CD4-positive, alpha-beta memory T cell (primary cell): Measurements from ENCODE around the gene ASIC4. TPM values are rescaled to one million over a fixed set of nuclear protein-coding genes. Genes with fewer than 3 reads are reported as not detected.

Experiments used
- CTCF ChIA-PET: fragments of 350-600 bp; sonication (Branson Sonifier 250); formaldehyde crosslinking; loops from one replicate; lab custom pipeline; 2021; ENCODE audit warnings: inconsistent platforms; ENCODE audit not compliant: partially characterized antibody; lab: Charles Lee
- POLR2A ChIA-PET: fragments of 350-600 bp; sonication (Branson Sonifier 250); formaldehyde crosslinking; loops from one replicate; lab custom pipeline; 2021; ENCODE audit not compliant: partially characterized antibody; lab: Charles Lee
- DNase-seq, 5 donors: peaks; one replicate each; pipeline versions ENCODE4 v3.0.0 to v3.0.0-alpha.2; 2020 to 2022; ENCODE audit warnings: mixed read lengths in 1 of 5
- H3K27ac ChIP-seq: one replicate; pipeline ENCODE4 v1.7.0; 2013; ENCODE audit warnings: low read depth, low read length
- H3K27me3 ChIP-seq: 2 replicates; pipeline ENCODE4 v1.7.0; 2013; ENCODE audit warnings: mild to moderate bottlenecking, low read length, moderate library complexity; ENCODE audit not compliant: insufficient read depth
- H3K36me3 ChIP-seq: 2 replicates; pipeline ENCODE4 v1.7.0; 2013; ENCODE audit warnings: mild to moderate bottlenecking, low read length, moderate library complexity; ENCODE audit not compliant: insufficient read depth
- H3K4me1 ChIP-seq: 2 replicates; pipeline ENCODE4 v1.7.0; 2013; ENCODE audit warnings: mild to moderate bottlenecking, low read length, moderate library complexity; ENCODE audit not compliant: insufficient read depth
- H3K4me3 ChIP-seq, 2 donors: one replicate each; pipeline ENCODE4 v1.7.0; 2013; ENCODE audit warnings: low read length in 2 of 2, mild to moderate bottlenecking in 1 of 2
- H3K9me3 ChIP-seq, 2 donors: one replicate each; pipeline ENCODE4 v1.7.0; 2013; ENCODE audit warnings: low read length in 2 of 2, control low read depth in 1 of 2; ENCODE audit not compliant: control insufficient read depth in 1 of 2
- H3K27ac Mint-ChIP-seq, 7 donors: one replicate each; pipeline ENCODE4 v1.8.0; 2020 to 2021; ENCODE audit warnings: mixed read lengths in 7 of 7, mild to moderate bottlenecking in 6 of 7, inconsistent platforms in 3 of 7, moderate library complexity in 3 of 7
- H3K27me3 Mint-ChIP-seq, 2 donors: one replicate each; pipeline ENCODE4 v1.8.0; 2020 to 2021; ENCODE audit warnings: mixed read lengths in 2 of 2
- H3K36me3 Mint-ChIP-seq, 2 donors: one replicate each; pipeline ENCODE4 v1.8.0; 2020 to 2021; ENCODE audit warnings: mixed read lengths in 2 of 2, inconsistent platforms in 1 of 2, mild to moderate bottlenecking in 1 of 2
- H3K4me1 Mint-ChIP-seq, 4 donors: one replicate each; pipeline ENCODE4 v1.8.0; 2020 to 2021; ENCODE audit warnings: mixed read lengths in 4 of 4, mild to moderate bottlenecking in 1 of 4
- H3K4me3 Mint-ChIP-seq, 8 donors: one replicate each; pipeline ENCODE4 v1.8.0; 2020 to 2021; ENCODE audit warnings: mixed read lengths in 8 of 8, mild to moderate bottlenecking in 7 of 8, moderate library complexity in 6 of 8, inconsistent platforms in 3 of 8
- H3K9me3 Mint-ChIP-seq, 8 donors: one replicate each; pipeline ENCODE4 v1.8.0; 2020 to 2021; ENCODE audit warnings: mixed read lengths in 8 of 8, mild to moderate bottlenecking in 5 of 8, inconsistent platforms in 3 of 8, moderate library complexity in 1 of 8
- intact Hi-C: fragments of 100-400 bp; cut with micrococcal nuclease; formaldehyde crosslinking; loops from one replicate; pipeline ENCODE4 v1.15.1; 2023
- polyA plus RNA-seq, 2 donors: library from polyadenylated mRNA; unstranded; fragments of 300-500 nt; fragmentation: Illumina TruSeq; gene quantifications; one replicate each; pipeline ENCODE4 v1.2.3, GENCODE V29; 2021
- total RNA-seq, 2 experiments: library from RNA; stranded (reverse); gene quantifications; one replicate each; pipeline ENCODE4 v1.2.3, GENCODE V29; 2021

ASIC4 gene
- total and polyA plus RNA-seq, 4 experiments from 2014 or later = 0.09 to 0.22 TPM; not detected in 2

DNA sequence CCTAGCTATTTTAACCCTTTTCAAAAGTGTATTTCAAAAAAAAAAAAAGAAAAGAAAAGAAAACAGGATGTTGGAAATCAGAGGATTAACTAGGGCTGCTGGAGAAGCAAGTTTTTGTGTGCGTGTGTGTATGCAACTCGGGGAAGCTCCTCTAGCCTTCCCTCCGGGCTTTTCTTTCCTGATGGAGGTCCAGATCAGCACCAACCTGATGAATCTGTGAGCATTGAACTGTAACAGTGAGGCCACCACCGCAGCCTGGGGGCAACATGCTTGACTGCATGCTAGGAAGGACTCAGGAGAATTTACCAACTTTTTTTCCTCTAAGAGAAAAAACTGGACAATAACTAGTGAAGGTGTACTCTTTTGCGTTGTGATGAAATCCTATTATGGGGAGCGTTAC lies 54.8 kb downstream of the ASIC4 start:
- ChIA-PET POLR2A (interaction anchor here (0.7 kb wide), 1 partner anchor 113 kb away, joined by 3 read pairs; no protein-coding TSS in a partner anchor), CTCF (interaction anchor here (0.8 kb wide), 1 partner anchor 9 kb away, joined by 4 read pairs; no protein-coding TSS in a partner anchor)
- H3K36me3 Mint-ChIP-seq = no peaks in the 10 kb centered on the region
- Histone ChIP-seq H3K27ac (no peak overlapping the region), H3K4me1 (peaks cover 3% of the 10 kb centered on the region), H3K27me3 (peaks cover 15% of the 10 kb centered on the region), H3K4me3 (no peak overlapping the region), H3K9me3 (no peaks in the 10 kb centered on the region), H3K36me3 (no peaks in the 10 kb centered on the region)
- no peak overlapping the region for H3K27ac Mint-ChIP-seq
- no peaks in the 10 kb centered on the region for H3K9me3 Mint-ChIP-seq
- DNase-seq = no peak
- H3K4me3 Mint-ChIP-seq = peak overlapping the region in 3 of 8 donors; percentile 5 to 35 (median 26)
- peaks cover 24 to 40% of the 10 kb centered on the region in 2 donors for H3K27me3 Mint-ChIP-seq
- H3K4me1 Mint-ChIP-seq = peaks cover 0 to 3% (median under 1%) of the 10 kb centered on the region in 4 donors
- intact Hi-C loops = no loop called here

DNA sequence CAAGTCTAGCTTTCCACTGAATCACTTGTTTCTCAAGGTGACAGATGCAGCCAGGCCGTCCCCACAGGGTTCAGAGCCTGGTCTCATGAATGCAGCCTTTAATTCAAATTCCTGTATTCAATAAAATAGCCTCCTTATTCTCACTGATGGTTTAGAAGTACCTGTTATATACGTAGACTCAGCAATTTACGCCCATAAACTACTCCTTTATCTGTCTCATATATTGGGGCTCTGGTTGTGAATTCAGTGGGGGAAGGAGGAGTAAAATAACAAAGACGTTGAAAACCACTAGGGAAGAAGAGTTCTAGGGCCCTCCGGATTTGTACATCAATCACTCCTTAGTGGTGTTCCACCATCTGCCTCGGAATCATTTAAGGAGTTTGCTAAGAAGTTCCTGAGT lies 55.4 kb downstream of the ASIC4 start:
- H3K27ac ChIP-seq = no peak overlapping the region
- no peak for DNase-seq
- Mint-ChIP-seq H3K4me1 (peaks cover 0 to 3% (median 0%) of the 10 kb centered on the region in 4 donors), H3K36me3 (no peaks in the 10 kb centered on the region), H3K27me3 (peaks cover 22 to 36% of the 10 kb centered on the region in 2 donors), H3K9me3 (no peaks in the 10 kb centered on the region), H3K27ac (no peak overlapping the region), H3K4me3 (peak overlapping the region in 5 of 8 donors; percentile 32 to 54 (median 44))
- no peaks in the 10 kb centered on the region for H3K9me3 ChIP-seq
- CTCF ChIA-PET = no interaction called here
- no peaks in the 10 kb centered on the region for H3K36me3 ChIP-seq
- peaks cover 15% of the 10 kb centered on the region for H3K27me3 ChIP-seq
- POLR2A ChIA-PET = no interaction called here
- H3K4me1 ChIP-seq = peaks cover 3% of the 10 kb centered on the region
- no peak overlapping the region for H3K4me3 ChIP-seq
- intact Hi-C loops = no loop called here

GRCh38 chr2:219570194-219570923 lies 56.1 kb downstream of the ASIC4 start:
- peak overlapping the region in 5 of 8 donors; percentile 27 to 63 (median 44) for H3K4me3 Mint-ChIP-seq
- H3K27ac ChIP-seq = no peak overlapping the region
- no peaks in the 10 kb centered on the region for H3K36me3 Mint-ChIP-seq
- ChIA-PET CTCF (interaction anchor here (1.5 to 3.9 kb wide), 2 partner anchors 8 to 10 kb away, joined by 5 to 19 read pairs; no protein-coding TSS in a partner anchor), POLR2A (interaction anchor here (0.7 to 1.1 kb wide), 3 partner anchors 19 to 27 kb away, joined by 3 to 4 read pairs (median 3); partner anchors contain the start of genes CHPF and STK11IP)
- peaks cover 24 to 42% of the 10 kb centered on the region in 2 donors for H3K27me3 Mint-ChIP-seq
- no peaks in the 10 kb centered on the region for H3K9me3 Mint-ChIP-seq
- DNase-seq = no peak
- no peaks in the 10 kb centered on the region for H3K9me3 ChIP-seq
- no peak overlapping the region for H3K27ac Mint-ChIP-seq
- H3K27me3 ChIP-seq = peaks cover 15% of the 10 kb centered on the region
- intact Hi-C loops = no loop called here
- peak overlapping the region in 1 of 2 donors; percentile 9 for H3K4me3 ChIP-seq
- H3K4me1 ChIP-seq = peaks cover 3% of the 10 kb centered on the region
- peaks cover 0 to 3% (median 0%) of the 10 kb centered on the region in 4 donors for H3K4me1 Mint-ChIP-seq
- no peaks in the 10 kb centered on the region for H3K36me3 ChIP-seq

DNA sequence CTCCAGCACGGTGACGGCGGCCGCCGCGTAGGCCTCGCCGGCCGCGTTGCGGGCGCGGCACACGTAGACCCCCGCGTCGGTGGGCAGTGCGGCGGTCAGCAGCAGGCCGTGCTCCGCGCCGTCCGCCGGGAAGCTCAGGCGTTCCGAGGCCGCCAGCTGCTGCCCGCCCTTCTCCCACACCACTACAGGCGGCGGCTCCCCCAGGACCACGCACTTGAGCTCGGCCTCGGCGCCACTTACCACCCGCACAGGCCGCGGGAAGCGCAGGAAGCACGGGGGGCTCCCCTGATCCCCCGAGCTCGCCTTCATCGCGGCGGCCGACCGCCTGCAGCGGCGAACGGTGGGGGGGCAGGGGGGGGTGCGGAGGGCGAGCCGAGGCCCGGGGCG lies 56.6 kb downstream of the ASIC4 start:
- CTCF ChIA-PET = interaction anchor here (1.5 to 3.9 kb wide), 2 partner anchors 8 to 10 kb away, joined by 5 to 19 read pairs; no protein-coding TSS in a partner anchor
- H3K4me3 ChIP-seq = peak overlapping the region in 1 of 2 donors; percentile 9
- H3K36me3 ChIP-seq = no peaks in the 10 kb centered on the region
- no peak for DNase-seq
- intact Hi-C loops = no loop called here
- Mint-ChIP-seq H3K9me3 (no peaks in the 10 kb centered on the region), H3K36me3 (no peaks in the 10 kb centered on the region), H3K4me1 (peaks cover 0 to 3% (median 0%) of the 10 kb centered on the region in 4 donors), H3K27ac (no peak overlapping the region), H3K27me3 (peaks cover 27 to 46% of the 10 kb centered on the region in 2 donors), H3K4me3 (no peak overlapping the region)
- H3K27ac ChIP-seq = no peak overlapping the region
- H3K27me3 ChIP-seq = peaks cover 15% of the 10 kb centered on the region
- peaks cover 3% of the 10 kb centered on the region for H3K4me1 ChIP-seq
- H3K9me3 ChIP-seq = no peaks in the 10 kb centered on the region
- POLR2A ChIA-PET = interaction anchor here (0.7 to 1.1 kb wide), 3 partner anchors 20 to 28 kb away, joined by 3 to 4 read pairs (median 3); partner anchors contain the start of genes CHPF and STK11IP

GRCh38 chr2:219571311-219572236 lies 57.3 kb downstream of the ASIC4 start, which contains the start of gene OBSL1:
OBSL1 (minus strand) TSS chr2:219571539; CDS start chr2:219571232, 307 bp downstream.
- no peak for DNase-seq
- peak within 1 kb of the TSS in 6 of 8 donors; percentile 1 to 68 (median 24) for H3K4me3 Mint-ChIP-seq
- H3K27me3 ChIP-seq = peaks cover 15% of the 10 kb centered on the region
- CTCF ChIA-PET = interaction anchor here (1.5 to 3.9 kb wide), 2 partner anchors 9 to 11 kb away, joined by 5 to 19 read pairs; no protein-coding TSS in a partner anchor
- peaks cover 0 to 3% (median 0%) of the 10 kb centered on the region in 4 donors for H3K4me1 Mint-ChIP-seq
- peak within 1 kb of the TSS in 1 of 2 donors; percentile 9 for H3K4me3 ChIP-seq
- no peaks in the 10 kb centered on the region for H3K36me3 Mint-ChIP-seq
- no peak within 1 kb of the TSS for H3K27ac ChIP-seq
- H3K4me1 ChIP-seq = peaks cover 3% of the 10 kb centered on the region
- H3K36me3 ChIP-seq = no peaks in the 10 kb centered on the region
- intact Hi-C loops = no loop called here
- POLR2A ChIA-PET = interaction anchor here (0.7 to 1.1 kb wide), 3 partner anchors 20 to 28 kb away, joined by 3 to 4 read pairs (median 3); partner anchors contain the start of genes CHPF and STK11IP
- H3K27me3 Mint-ChIP-seq = peaks cover 27 to 45% of the 10 kb centered on the region in 2 donors
- no peaks in the 10 kb centered on the region for H3K9me3 Mint-ChIP-seq
- H3K9me3 ChIP-seq = no peaks in the 10 kb centered on the region
- no peak within 1 kb of the TSS for H3K27ac Mint-ChIP-seq

DNA sequence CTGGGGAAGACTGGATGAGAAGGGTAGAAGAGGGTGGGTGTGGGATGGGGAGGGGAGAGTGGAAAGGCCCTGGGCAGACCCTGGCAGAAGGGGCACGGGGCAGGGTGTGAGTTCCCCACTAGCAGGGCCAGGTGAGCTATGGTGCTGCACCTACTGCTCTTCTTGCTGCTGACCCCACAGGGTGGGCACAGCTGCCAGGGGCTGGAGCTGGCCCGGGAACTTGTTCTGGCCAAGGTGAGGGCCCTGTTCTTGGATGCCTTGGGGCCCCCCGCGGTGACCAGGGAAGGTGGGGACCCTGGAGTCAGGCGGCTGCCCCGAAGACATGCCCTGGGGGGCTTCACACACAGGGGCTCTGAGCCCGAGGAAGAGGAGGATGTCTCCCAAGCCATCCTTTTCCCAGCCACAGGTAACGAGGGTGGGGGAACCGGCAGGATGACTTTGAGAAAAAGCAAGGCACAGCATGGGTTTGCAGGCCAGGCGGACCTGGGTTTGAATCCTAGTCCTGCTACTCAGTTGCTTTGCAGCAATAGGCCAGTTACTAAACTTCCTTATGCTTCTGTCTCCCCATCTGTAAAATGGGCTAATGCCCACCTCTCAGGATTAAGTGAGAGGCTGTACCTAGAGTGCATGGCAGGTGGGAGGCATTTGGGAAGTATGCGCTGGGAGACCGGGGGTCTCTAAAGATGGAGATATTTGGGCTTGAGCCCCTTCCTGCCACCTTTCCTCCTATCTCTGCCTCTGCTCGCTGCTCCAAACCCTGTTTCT lies 58.1 kb downstream of the ASIC4 start, which contains the start of gene INHA:
Gene INHA (plus strand): TSS at position 74 of the 765 bp plus-strand sequence. CDS start 65 bp downstream, at position 139.
- H3K4me1 Mint-ChIP-seq = peaks cover 0 to 3% (median 0%) of the 10 kb centered on the region in 4 donors
- H3K9me3 ChIP-seq = no peaks in the 10 kb centered on the region
- H3K9me3 Mint-ChIP-seq = no peaks in the 10 kb centered on the region
- peaks cover 29 to 45% of the 10 kb centered on the region in 2 donors for H3K27me3 Mint-ChIP-seq
- H3K27ac ChIP-seq = no peak within 1 kb of the TSS
- ChIA-PET CTCF (interaction anchor here (3.9 kb wide), 1 partner anchor 12 kb away, joined by 19 read pairs; no protein-coding TSS in a partner anchor), POLR2A (no interaction called here)
- peaks cover 15% of the 10 kb centered on the region for H3K27me3 ChIP-seq
- peaks cover 3% of the 10 kb centered on the region for H3K4me1 ChIP-seq
- peak within 1 kb of the TSS in 6 of 8 donors; percentile 4 to 68 (median 24) for H3K4me3 Mint-ChIP-seq
- H3K27ac Mint-ChIP-seq = no peak within 1 kb of the TSS
- intact Hi-C loops = no loop called here
- H3K36me3 Mint-ChIP-seq = no peaks in the 10 kb centered on the region
- DNase-seq = no peak
- no peaks in the 10 kb centered on the region for H3K36me3 ChIP-seq
- no peak within 1 kb of the TSS for H3K4me3 ChIP-seq
